C4-2B (cell line): ENCODE measurements around the gene PMM1.

Source experiments
- CTCF ChIP-seq: fragments of 450-650 bp; conservative IDR thresholded peaks from 2 replicates; pipeline ENCODE4 v1.5.1; 2017; ENCODE audit warnings: mild to moderate bottlenecking
- ZFX ChIP-seq: fragments of 450-650 bp; IDR thresholded peaks from 2 replicates; pipeline ENCODE4 v1.6.1; 2017

GRCh38 chr22:41619979-41620588 is 30.4 kb upstream of the PMM1 start:
- no peak for TF ChIP-seq CTCF
- TF ChIP-seq ZFX = no peak
